ENCODE data around the gene VPS33B.
"Not testable (repeated sequence)": the region's sequence is repeated elsewhere in the genome, so short reads cannot be mapped to it uniquely, and the experiment has no call there.

VPS33B gene
- total RNA-seq: 3.4 to 4.9 reads per million in 2 experiments

- peak; percentile 74 for DNase-seq (ENCODE audit: low read depth)
Observed at GRCh38 chr15:91022075-91022831, at the start of gene VPS33B. Gene VPS33B, minus strand, starts transcription at chr15:91022594. Its CDS starts 345 bp downstream, at chr15:91022249.

GRCh38 chr15:91072161-91072560, 49.8 kb upstream of the VPS33B start:
- DNase-seq (ENCODE audit: low read depth): no peak

- no peak for DNase-seq (ENCODE audit: low read depth)
Observed at GRCh38 chr15:91070872-91071271, 48.5 kb upstream of the VPS33B start.

- no peak for DNase-seq (ENCODE audit: low read depth)
Observed at GRCh38 chr15:91068966-91069365, 46.6 kb upstream of the VPS33B start.

GRCh38 chr15:91068436-91068835, 46.0 kb upstream of the VPS33B start:
- no peak for DNase-seq (ENCODE audit: low read depth)

GRCh38 chr15:91067036-91067435, 44.6 kb upstream of the VPS33B start:
- DNase-seq (ENCODE audit: low read depth): no peak

GRCh38 chr15:91065505-91065904, 43.1 kb upstream of the VPS33B start:
- DNase-seq (ENCODE audit: low read depth): no peak

GRCh38 chr15:91061997-91062396, 39.6 kb upstream of the VPS33B start:
- DNase-seq (ENCODE audit: low read depth): no peak

- no peak for DNase-seq (ENCODE audit: low read depth)
Observed at GRCh38 chr15:91061230-91061629, 38.8 kb upstream of the VPS33B start.

- peak; percentile 11 for DNase-seq (ENCODE audit: low read depth)
Observed at GRCh38 chr15:91055548-91056331, 33.3 kb upstream of the VPS33B start.

- no peak for DNase-seq (ENCODE audit: low read depth)
Observed at GRCh38 chr15:91054816-91055215, 32.4 kb upstream of the VPS33B start.

- DNase-seq (ENCODE audit: low read depth): no peak
Observed at GRCh38 chr15:91051248-91051647, 28.9 kb upstream of the VPS33B start.

GRCh38 chr15:91050128-91050455, 27.7 kb upstream of the VPS33B start:
- no peak for DNase-seq (ENCODE audit: low read depth)

- DNase-seq (ENCODE audit: low read depth): peak; percentile 22
Observed at GRCh38 chr15:91049378-91050127, 27.2 kb upstream of the VPS33B start.

- no peak for DNase-seq (ENCODE audit: low read depth)
Observed at GRCh38 chr15:91047545-91048199, 25.3 kb upstream of the VPS33B start.

- not testable (repeated sequence) for DNase-seq (ENCODE audit: low read depth)
Observed at GRCh38 chr15:91046056-91046455, 23.7 kb upstream of the VPS33B start.

- no peak for DNase-seq (ENCODE audit: low read depth)
Observed at GRCh38 chr15:91045065-91045464, 22.7 kb upstream of the VPS33B start.

GRCh38 chr15:91043202-91043874, 20.9 kb upstream of the VPS33B start:
- DNase-seq (ENCODE audit: low read depth): no peak

- DNase-seq (ENCODE audit: low read depth): no peak
Observed at GRCh38 chr15:91040856-91041255, 18.5 kb upstream of the VPS33B start.

- DNase-seq (ENCODE audit: low read depth): no peak
Observed at GRCh38 chr15:91039996-91040395, 17.6 kb upstream of the VPS33B start.
